Peyer's patch (tissue), 4 donors: Measurements from ENCODE around the gene NONO. TPM values are rescaled to one million over a fixed set of nuclear protein-coding genes. Genes with fewer than 3 reads are reported as not detected.
"Not testable (repeated sequence)": the region's sequence is repeated elsewhere in the genome, so short reads cannot be mapped to it uniquely, and the experiment has no call there.

ENCODE experiments used
- DNase-seq, 3 donors: peaks; one replicate each; pipeline ENCODE4 v3.0.0-alpha.2; 2017 to 2019
- H3K27ac ChIP-seq, 4 donors: fragments of 200-600 bp; sonication (generic); one replicate each; pipeline ENCODE4 v1.5.1; 2016 to 2019
- H3K27me3 ChIP-seq, 2 donors: fragments of 200-600 bp; sonication (generic); one replicate each; pipeline ENCODE4 v1.5.1; 2019
- H3K36me3 ChIP-seq, 3 donors: fragments of 200-600 bp; sonication (generic); one replicate each; pipeline ENCODE4 v1.5.1; 2016 to 2019
- H3K4me1 ChIP-seq, 4 donors: fragments of 200-600 bp; sonication (generic); one replicate each; pipeline ENCODE4 v1.5.1; 2016 to 2019
- H3K4me3 ChIP-seq, 4 donors: fragments of 200-600 bp; sonication (generic); 1 replicate in 3 of 4; 2 replicates in 1 of 4; pipeline ENCODE4 v1.5.1; 2016 to 2019; ENCODE audit warnings: mild to moderate bottlenecking in 1 of 4
- H3K9me3 ChIP-seq, 4 donors: fragments of 200-600 bp; sonication (generic); one replicate each; pipeline ENCODE4 v1.5.1; 2016 to 2019; ENCODE audit warnings: mild to moderate bottlenecking in 1 of 4
- POLR2A ChIP-seq, 2 donors: fragments of 450-650 bp; IDR thresholded peaks; one replicate each; pipeline ENCODE4 v1.5.1; 2017; ENCODE audit warnings: antibody characterized with exemption in 2 of 2, mild to moderate bottlenecking in 2 of 2, moderate library complexity in 2 of 2
- total RNA-seq, 4 donors: library from RNA; depleted of rRNA; stranded (reverse); fragments of >200 nt; gene quantifications; one replicate each; pipeline ENCODE4 v1.1.0, GENCODE V29; 2016
- TF ChIP-seq, protein P1 (sequence below), 6 experiments: fragments of 450-650 bp in 4 of 6; fragments of 200-600 bp in 2 of 6; sonication (generic) in 1 of 6; IDR thresholded peaks; one replicate each; pipeline ENCODE4 v1.5.1; 2017 to 2019; ENCODE audit warnings: antibody characterized with exemption in 6 of 6, mild to moderate bottlenecking in 3 of 6, moderate library complexity in 1 of 6

Gene NONO
- total RNA-seq, 4 donors from 2014 or later = 167 to 559 (median 214) TPM

- TF ChIP-seq POLR2A (IDR thresholded peaks at IDR 0.05) = no peak
- TF ChIP-seq, protein P1, sequence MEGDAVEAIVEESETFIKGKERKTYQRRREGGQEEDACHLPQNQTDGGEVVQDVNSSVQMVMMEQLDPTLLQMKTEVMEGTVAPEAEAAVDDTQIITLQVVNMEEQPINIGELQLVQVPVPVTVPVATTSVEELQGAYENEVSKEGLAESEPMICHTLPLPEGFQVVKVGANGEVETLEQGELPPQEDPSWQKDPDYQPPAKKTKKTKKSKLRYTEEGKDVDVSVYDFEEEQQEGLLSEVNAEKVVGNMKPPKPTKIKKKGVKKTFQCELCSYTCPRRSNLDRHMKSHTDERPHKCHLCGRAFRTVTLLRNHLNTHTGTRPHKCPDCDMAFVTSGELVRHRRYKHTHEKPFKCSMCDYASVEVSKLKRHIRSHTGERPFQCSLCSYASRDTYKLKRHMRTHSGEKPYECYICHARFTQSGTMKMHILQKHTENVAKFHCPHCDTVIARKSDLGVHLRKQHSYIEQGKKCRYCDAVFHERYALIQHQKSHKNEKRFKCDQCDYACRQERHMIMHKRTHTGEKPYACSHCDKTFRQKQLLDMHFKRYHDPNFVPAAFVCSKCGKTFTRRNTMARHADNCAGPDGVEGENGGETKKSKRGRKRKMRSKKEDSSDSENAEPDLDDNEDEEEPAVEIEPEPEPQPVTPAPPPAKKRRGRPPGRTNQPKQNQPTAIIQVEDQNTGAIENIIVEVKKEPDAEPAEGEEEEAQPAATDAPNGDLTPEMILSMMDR (IDR thresholded peaks at IDR 0.05) = no peak
- Histone ChIP-seq H3K27me3 (no peaks in the 10 kb centered on the region), H3K36me3 (peaks cover 0 to 60% (median 0%) of the 10 kb centered on the region in 3 donors), H3K4me1 (no peaks in the 10 kb centered on the region), H3K4me3 (no peak overlapping the region), H3K9me3 (no peaks in the 10 kb centered on the region), H3K27ac (no peak overlapping the region)
- DNase-seq = no peak
Observed at GRCh38 chrX:71292669-71293365, 9.4 kb downstream of the NONO start.

- H3K36me3 ChIP-seq = peaks cover 0 to 71% (median 0%) of the 10 kb centered on the region in 3 donors
- no peak for DNase-seq
Observed at GRCh38 chrX:71296806-71297205, 13.4 kb downstream of the NONO start.

DNA sequence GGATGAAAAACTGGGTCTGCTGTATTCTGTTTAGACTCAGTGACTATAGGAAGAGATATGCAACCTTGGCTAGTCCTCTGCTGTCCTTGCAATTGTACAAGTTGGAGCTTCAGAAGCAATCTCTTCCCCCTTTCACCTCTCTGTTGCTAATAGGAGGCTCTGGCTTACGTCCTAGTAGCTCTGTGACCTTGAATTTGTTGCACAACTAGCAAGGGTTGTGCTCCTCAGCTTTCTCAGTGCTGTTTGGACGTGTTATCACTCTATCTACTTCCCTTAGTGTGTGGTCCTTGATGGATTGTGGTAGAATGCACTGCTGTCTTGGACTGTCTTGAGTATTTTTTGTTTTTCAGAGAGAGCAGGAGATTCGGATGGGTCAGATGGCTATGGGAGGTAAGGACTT, 14.7 kb downstream of the NONO start:
- DNase-seq = no peak
- Histone ChIP-seq H3K9me3 (no peaks in the 10 kb centered on the region), H3K27ac (no peak overlapping the region), H3K27me3 (no peaks in the 10 kb centered on the region), H3K4me3 (no peak overlapping the region), H3K4me1 (no peaks in the 10 kb centered on the region), H3K36me3 (peaks cover 0 to 59% (median 0%) of the 10 kb centered on the region in 3 donors)
- TF ChIP-seq POLR2A (IDR thresholded peaks at IDR 0.05) = no peak
- TF ChIP-seq, protein P1 (IDR thresholded peaks at IDR 0.05) = no peak

More at GRCh38 chrX:71296806-71297205, 13.4 kb downstream of the NONO start:
- no peak overlapping the region for H3K4me3 ChIP-seq
- no peaks in the 10 kb centered on the region for H3K27me3 ChIP-seq
- H3K9me3 ChIP-seq = no peaks in the 10 kb centered on the region
- H3K27ac ChIP-seq = no peak overlapping the region
- no peaks in the 10 kb centered on the region for H3K4me1 ChIP-seq
- TF ChIP-seq, protein P1 (IDR thresholded peaks at IDR 0.05) = no peak
- no peak for TF ChIP-seq POLR2A (IDR thresholded peaks at IDR 0.05)

DNA sequence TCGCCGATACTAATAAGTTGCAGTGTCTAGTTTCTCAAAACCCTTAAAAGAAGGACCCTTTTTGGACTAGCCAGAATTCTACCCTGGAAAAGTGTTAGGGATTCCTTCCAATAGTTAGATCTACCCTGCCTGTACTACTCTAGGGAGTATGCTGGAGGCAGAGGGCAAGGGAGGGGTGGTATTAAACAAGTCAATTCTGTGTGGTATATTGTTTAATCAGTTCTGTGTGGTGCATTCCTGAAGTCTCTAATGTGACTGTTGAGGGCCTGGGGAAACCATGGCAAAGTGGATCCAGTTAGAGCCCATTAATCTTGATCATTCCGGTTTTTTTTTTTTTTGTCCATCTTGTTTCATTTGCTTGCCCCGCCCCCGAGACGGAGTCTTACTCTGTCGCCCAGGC, 16.6 kb downstream of the NONO start:
- H3K27ac ChIP-seq, H3K27me3 ChIP-seq, H3K4me1 ChIP-seq, H3K4me3 ChIP-seq, DNase-seq, H3K9me3 ChIP-seq: not testable (repeated sequence)
- H3K36me3 ChIP-seq = peaks cover 0 to 41% (median 0%) of the 10 kb centered on the region in 3 donors

- H3K36me3 ChIP-seq = peaks cover 0 to 41% (median 0%) of the 10 kb centered on the region in 3 donors
- DNase-seq, H3K27ac ChIP-seq: not testable (repeated sequence)
Observed at GRCh38 chrX:71300495-71300894, 17.1 kb downstream of the NONO start.

DNA sequence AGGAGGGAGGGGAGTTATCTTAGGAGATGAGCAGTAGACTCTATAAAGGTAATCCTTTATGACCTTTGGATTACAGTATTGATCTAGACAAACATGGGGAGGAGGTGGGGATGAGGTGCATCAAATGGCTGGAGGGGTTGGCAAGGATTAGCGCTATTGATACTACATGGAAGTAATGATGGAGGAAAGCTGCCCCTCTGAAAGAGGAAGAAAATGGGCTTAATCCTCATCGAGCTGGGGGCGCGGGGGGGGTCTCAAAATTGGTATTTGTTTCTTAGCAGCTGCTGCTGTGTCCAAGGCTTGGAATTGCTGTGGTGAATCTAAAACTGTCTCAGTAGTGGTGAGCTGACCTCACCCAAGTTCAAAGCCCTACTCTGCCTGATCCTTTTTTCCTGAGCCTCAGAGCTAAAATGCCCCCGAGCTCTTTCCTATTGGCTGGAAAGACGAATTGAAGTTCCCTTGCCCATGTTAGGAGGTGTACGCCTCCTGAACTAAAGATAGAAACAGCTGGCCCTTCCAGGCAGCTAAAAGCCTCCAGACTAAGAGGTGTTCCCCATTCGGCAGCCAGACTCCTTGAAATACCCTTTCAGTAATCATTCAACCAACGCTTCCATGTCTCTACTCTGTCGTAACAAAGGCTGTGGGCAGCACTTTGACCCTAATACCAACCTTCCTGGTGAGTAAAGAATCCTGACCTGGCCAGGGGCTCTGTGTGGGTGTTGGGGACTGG, 17.9 kb downstream of the NONO start, which contains the start of gene ITGB1BP2:
Gene ITGB1BP2 (plus strand): TSS at position 556 of the 730 bp plus-strand sequence. CDS start 57 bp downstream, at position 613.
- TF ChIP-seq, protein P1 (IDR thresholded peaks at IDR 0.05) = no peak
- TF ChIP-seq POLR2A (IDR thresholded peaks at IDR 0.05) = no peak
- Histone ChIP-seq H3K27ac (peak within 1 kb of the TSS in 1 of 4 donors; percentile 31), H3K4me3 (no peak within 1 kb of the TSS), H3K36me3 (peaks cover 0 to 37% (median 0%) of the 10 kb centered on the region in 3 donors), H3K4me1 (no peaks in the 10 kb centered on the region), H3K27me3 (no peaks in the 10 kb centered on the region), H3K9me3 (no peaks in the 10 kb centered on the region)
- no peak for DNase-seq

More at GRCh38 chrX:71300495-71300894, 17.1 kb downstream of the NONO start:
- H3K4me1 ChIP-seq, H3K27me3 ChIP-seq, H3K9me3 ChIP-seq, H3K4me3 ChIP-seq: not testable (repeated sequence)
